Astrocyte (in vitro differentiated cells and primary cell): ENCODE results near the gene DDO. TPM values are rescaled to one million over a fixed set of nuclear protein-coding genes. Genes with fewer than 3 reads are reported as not detected.
"Not testable (repeated sequence)": the region's sequence is repeated elsewhere in the genome, so short reads cannot be mapped to it uniquely, and the experiment has no call there.

Experiments
- DNase-seq: peaks from one replicate; pipeline ENCODE4 v3.0.0-alpha.2; 2010; ENCODE audit warnings: low read depth
- FAIRE-seq: peaks from 2 replicates; lab custom pipeline; 2011; peaks lifted over from hg19 to GRCh38; lab: Jason Lieb, UNC
- H2AFZ ChIP-seq: 2 replicates; pipeline ENCODE4 v1.6.0; 2012; ENCODE audit warnings: low read depth, low read length, inconsistent platforms
- H3K27ac ChIP-seq: 2 replicates; pipeline ENCODE4 v1.5.1; 2011; ENCODE audit warnings: low read depth, low read length, inconsistent platforms
- H3K27me3 ChIP-seq: 2 replicates; pipeline ENCODE4 v1.6.0; 2011; ENCODE audit warnings: low read length, inconsistent platforms; ENCODE audit not compliant: insufficient read depth
- H3K36me3 ChIP-seq: 2 replicates; pipeline ENCODE4 v1.5.1; 2011; ENCODE audit warnings: low read length, inconsistent platforms; ENCODE audit not compliant: insufficient read depth
- H3K4me1 ChIP-seq: 2 replicates; pipeline ENCODE4 v1.5.1; 2011; ENCODE audit warnings: low read length, inconsistent platforms; ENCODE audit not compliant: insufficient read depth
- H3K4me2 ChIP-seq: 2 replicates; pipeline ENCODE4 v1.6.0; 2012; ENCODE audit warnings: low read length, inconsistent platforms
- H3K4me3 ChIP-seq: 2 replicates; pipeline ENCODE4 v1.5.1; 2011; ENCODE audit warnings: low read depth, mild to moderate bottlenecking, low read length, inconsistent platforms; ENCODE audit not compliant: insufficient read depth
- H3K79me2 ChIP-seq: 2 replicates; pipeline ENCODE4 v1.6.0; 2012; ENCODE audit warnings: mild to moderate bottlenecking, low read length, inconsistent platforms; ENCODE audit not compliant: insufficient read depth
- H3K9ac ChIP-seq: 2 replicates; pipeline ENCODE4 v1.6.0; 2012; ENCODE audit warnings: mild to moderate bottlenecking, low read length, inconsistent platforms
- H3K9me3 ChIP-seq: 2 replicates; pipeline ENCODE4 v1.5.1; 2012; ENCODE audit warnings: low read depth, mild to moderate bottlenecking, low read length, inconsistent platforms; ENCODE audit not compliant: insufficient read depth
- H4K20me1 ChIP-seq: 2 replicates; pipeline ENCODE4 v1.6.0; 2012; ENCODE audit warnings: low read length, inconsistent platforms; ENCODE audit not compliant: insufficient read depth
- H3K27ac Mint-ChIP-seq: one replicate; pipeline ENCODE4 v1.8.0; 2021; ENCODE audit warnings: mild to moderate bottlenecking, mixed read lengths; ENCODE audit not compliant: unreplicated experiment
- H3K27me3 Mint-ChIP-seq: one replicate; pipeline ENCODE4 v1.8.0; 2021; ENCODE audit warnings: low read depth, mixed read lengths; ENCODE audit not compliant: unreplicated experiment
- H3K36me3 Mint-ChIP-seq: one replicate; pipeline ENCODE4 v1.8.0; 2021; ENCODE audit warnings: low read depth, mixed read lengths; ENCODE audit not compliant: unreplicated experiment
- H3K4me1 Mint-ChIP-seq: one replicate; pipeline ENCODE4 v1.8.0; 2021; ENCODE audit warnings: low read depth, mixed read lengths; ENCODE audit not compliant: unreplicated experiment
- H3K4me3 Mint-ChIP-seq: one replicate; pipeline ENCODE4 v1.8.0; 2021; ENCODE audit warnings: mild to moderate bottlenecking, moderate library complexity, mixed read lengths; ENCODE audit not compliant: unreplicated experiment
- H3K9me3 Mint-ChIP-seq: one replicate; pipeline ENCODE4 v1.8.0; 2021; ENCODE audit warnings: mild to moderate bottlenecking, mixed read lengths; ENCODE audit not compliant: unreplicated experiment
- EZH2 ChIP-seq: IDR thresholded peaks from 2 replicates; pipeline ENCODE4 v1.6.1; 2012; ENCODE audit warnings: mild to moderate bottlenecking, low read length, inconsistent platforms; ENCODE audit not compliant: insufficient read depth
- total RNA-seq: library from RNA; stranded (reverse); gene quantifications from 2 replicates; pipeline ENCODE4 v1.2.1, GENCODE V29; 2021
- TF ChIP-seq, protein P1 (sequence below): IDR thresholded peaks from 2 replicates; pipeline ENCODE4 v1.5.1; 2011; ENCODE audit warnings: low read depth, mild to moderate bottlenecking, inconsistent platforms, low read length, moderate library complexity; ENCODE audit not compliant: insufficient read depth

The DDO gene
- total RNA-seq, 1 donor from 2014 or later, result not detected

DNA sequence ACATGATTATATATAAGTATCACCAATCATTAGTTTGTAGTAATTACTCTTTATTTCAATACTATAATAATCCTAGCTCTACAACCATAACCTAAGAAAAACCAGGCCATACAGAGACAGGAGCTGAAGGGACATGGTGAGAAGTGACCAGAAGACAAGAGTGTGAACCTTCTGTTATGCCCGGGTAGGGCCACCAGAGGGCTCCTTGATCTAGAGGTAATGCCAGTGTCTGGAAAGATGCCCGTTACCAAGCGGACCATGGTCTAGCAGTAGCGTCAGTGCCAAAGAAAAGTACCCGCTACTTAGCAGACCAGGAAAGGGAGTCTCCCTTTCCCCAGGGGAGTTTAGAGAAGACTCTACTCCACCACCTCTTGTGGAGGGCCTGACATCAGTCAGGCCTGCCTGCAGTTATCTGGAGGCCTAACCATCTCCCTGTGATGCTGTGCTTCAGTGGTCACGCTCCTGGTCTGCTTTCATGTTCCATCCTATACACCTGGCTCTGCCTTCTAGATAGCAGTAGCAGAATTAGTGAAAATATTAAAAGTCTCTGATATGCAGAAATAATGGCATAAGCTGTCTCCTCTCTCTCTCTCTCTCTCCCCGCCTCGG lies 42.3 kb upstream of the DDO start:
- not testable (repeated sequence) for H3K27ac ChIP-seq, H3K79me2 ChIP-seq, H3K4me3 Mint-ChIP-seq, H3K4me2 ChIP-seq, H3K4me1 ChIP-seq, FAIRE-seq, H3K27me3 ChIP-seq, H3K27me3 Mint-ChIP-seq, H3K27ac Mint-ChIP-seq, H3K4me3 ChIP-seq, H3K9me3 ChIP-seq, H3K36me3 Mint-ChIP-seq, H4K20me1 ChIP-seq, H3K9ac ChIP-seq, DNase-seq, H3K4me1 Mint-ChIP-seq, H3K36me3 ChIP-seq, H2AFZ ChIP-seq
- TF ChIP-seq, protein P1, sequence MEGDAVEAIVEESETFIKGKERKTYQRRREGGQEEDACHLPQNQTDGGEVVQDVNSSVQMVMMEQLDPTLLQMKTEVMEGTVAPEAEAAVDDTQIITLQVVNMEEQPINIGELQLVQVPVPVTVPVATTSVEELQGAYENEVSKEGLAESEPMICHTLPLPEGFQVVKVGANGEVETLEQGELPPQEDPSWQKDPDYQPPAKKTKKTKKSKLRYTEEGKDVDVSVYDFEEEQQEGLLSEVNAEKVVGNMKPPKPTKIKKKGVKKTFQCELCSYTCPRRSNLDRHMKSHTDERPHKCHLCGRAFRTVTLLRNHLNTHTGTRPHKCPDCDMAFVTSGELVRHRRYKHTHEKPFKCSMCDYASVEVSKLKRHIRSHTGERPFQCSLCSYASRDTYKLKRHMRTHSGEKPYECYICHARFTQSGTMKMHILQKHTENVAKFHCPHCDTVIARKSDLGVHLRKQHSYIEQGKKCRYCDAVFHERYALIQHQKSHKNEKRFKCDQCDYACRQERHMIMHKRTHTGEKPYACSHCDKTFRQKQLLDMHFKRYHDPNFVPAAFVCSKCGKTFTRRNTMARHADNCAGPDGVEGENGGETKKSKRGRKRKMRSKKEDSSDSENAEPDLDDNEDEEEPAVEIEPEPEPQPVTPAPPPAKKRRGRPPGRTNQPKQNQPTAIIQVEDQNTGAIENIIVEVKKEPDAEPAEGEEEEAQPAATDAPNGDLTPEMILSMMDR, result peak; percentile 19
- H3K9me3 Mint-ChIP-seq, result peaks cover 12% of the 10 kb centered on the region

DNA sequence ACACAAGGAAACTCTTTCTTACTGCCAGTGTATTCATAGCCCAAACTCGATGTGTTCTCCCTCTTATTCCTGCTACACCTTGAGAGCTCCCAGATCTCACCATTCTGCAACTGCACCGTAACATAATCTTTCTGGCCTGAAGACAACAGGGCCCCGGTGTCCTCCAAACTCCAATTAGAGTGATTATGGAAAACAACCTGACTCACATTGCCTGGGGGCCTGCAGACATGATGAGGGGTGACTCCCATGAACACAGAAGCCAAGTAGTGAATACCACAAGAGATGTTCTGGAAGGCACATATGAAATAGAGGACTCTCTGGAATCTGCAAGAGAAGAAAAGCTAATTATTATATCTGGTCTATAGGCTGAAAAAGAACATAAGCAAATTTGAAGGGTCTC lies 41.3 kb upstream of the DDO start:
- no peak for TF ChIP-seq EZH2
- TF ChIP-seq, protein P1, result no peak
- H2AFZ ChIP-seq, result no peak overlapping the region
- H3K27ac Mint-ChIP-seq, result no peak overlapping the region
- H3K79me2 ChIP-seq, result no peaks in the 10 kb centered on the region
- H3K4me1 Mint-ChIP-seq, result no peaks in the 10 kb centered on the region
- peaks cover 2% of the 10 kb centered on the region for H3K36me3 Mint-ChIP-seq
- no peaks in the 10 kb centered on the region for H3K36me3 ChIP-seq
- no peak overlapping the region for H3K4me2 ChIP-seq
- H3K9me3 ChIP-seq, result no peaks in the 10 kb centered on the region
- H3K9me3 Mint-ChIP-seq, result peaks cover 6% of the 10 kb centered on the region
- no peaks in the 10 kb centered on the region for H4K20me1 ChIP-seq
- H3K27me3 Mint-ChIP-seq, result no peaks in the 10 kb centered on the region
- no peak overlapping the region for H3K4me3 ChIP-seq
- no peak overlapping the region for H3K27ac ChIP-seq
- no peak overlapping the region for H3K4me3 Mint-ChIP-seq
- no peak for DNase-seq
- H3K4me1 ChIP-seq, result no peaks in the 10 kb centered on the region
- peaks cover 6% of the 10 kb centered on the region for H3K27me3 ChIP-seq
- H3K9ac ChIP-seq, result no peak overlapping the region
- no peak for FAIRE-seq

DNA sequence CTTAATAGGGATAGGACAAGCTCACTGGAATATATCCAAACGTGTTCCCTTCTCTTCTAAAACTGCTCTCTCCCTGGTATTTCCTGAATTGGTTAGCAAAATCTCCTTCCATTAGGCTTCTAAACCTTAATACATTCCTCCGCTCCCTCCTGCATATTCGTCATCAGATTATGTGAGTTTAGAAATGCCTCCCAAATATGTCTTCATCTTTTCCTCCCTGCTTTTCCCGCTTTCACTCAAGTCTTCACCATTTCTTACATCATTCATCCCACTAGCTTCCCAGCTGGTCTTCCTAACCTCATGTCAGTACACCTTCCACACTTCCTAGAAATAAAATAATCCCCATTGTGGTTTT lies 34.1 kb upstream of the DDO start:
- Mint-ChIP-seq H3K9me3 (peaks cover 2% of the 10 kb centered on the region), H3K4me1 (no peaks in the 10 kb centered on the region), H3K27me3 (no peaks in the 10 kb centered on the region), H3K4me3 (no peak overlapping the region), H3K27ac (no peak overlapping the region), H3K36me3 (no peaks in the 10 kb centered on the region)
- H3K27ac ChIP-seq, result no peak overlapping the region
- H3K4me3 ChIP-seq, result no peak overlapping the region
- H2AFZ ChIP-seq, result no peak overlapping the region
- TF ChIP-seq, protein P1, result no peak
- no peak for TF ChIP-seq EZH2
- H4K20me1 ChIP-seq, result no peaks in the 10 kb centered on the region
- H3K9ac ChIP-seq, result no peak overlapping the region
- FAIRE-seq (no peak), DNase-seq (no peak)
- no peak overlapping the region for H3K4me2 ChIP-seq
- H3K36me3 ChIP-seq, result no peaks in the 10 kb centered on the region
- H3K27me3 ChIP-seq, result peaks cover 3% of the 10 kb centered on the region
- H3K4me1 ChIP-seq, result no peaks in the 10 kb centered on the region
- H3K79me2 ChIP-seq, result no peaks in the 10 kb centered on the region
- H3K9me3 ChIP-seq, result no peaks in the 10 kb centered on the region
